Measurements from ENCODE around the gene INS. TPM values are rescaled to one million over a fixed set of nuclear protein-coding genes. Genes with fewer than 3 reads are reported as not detected.

Gene INS
- total and polyA plus RNA-seq, 2 of the 8 experiments (the other 6 are each of a cell fraction or from before 2014, with no cell fraction given): not detected

DNA sequence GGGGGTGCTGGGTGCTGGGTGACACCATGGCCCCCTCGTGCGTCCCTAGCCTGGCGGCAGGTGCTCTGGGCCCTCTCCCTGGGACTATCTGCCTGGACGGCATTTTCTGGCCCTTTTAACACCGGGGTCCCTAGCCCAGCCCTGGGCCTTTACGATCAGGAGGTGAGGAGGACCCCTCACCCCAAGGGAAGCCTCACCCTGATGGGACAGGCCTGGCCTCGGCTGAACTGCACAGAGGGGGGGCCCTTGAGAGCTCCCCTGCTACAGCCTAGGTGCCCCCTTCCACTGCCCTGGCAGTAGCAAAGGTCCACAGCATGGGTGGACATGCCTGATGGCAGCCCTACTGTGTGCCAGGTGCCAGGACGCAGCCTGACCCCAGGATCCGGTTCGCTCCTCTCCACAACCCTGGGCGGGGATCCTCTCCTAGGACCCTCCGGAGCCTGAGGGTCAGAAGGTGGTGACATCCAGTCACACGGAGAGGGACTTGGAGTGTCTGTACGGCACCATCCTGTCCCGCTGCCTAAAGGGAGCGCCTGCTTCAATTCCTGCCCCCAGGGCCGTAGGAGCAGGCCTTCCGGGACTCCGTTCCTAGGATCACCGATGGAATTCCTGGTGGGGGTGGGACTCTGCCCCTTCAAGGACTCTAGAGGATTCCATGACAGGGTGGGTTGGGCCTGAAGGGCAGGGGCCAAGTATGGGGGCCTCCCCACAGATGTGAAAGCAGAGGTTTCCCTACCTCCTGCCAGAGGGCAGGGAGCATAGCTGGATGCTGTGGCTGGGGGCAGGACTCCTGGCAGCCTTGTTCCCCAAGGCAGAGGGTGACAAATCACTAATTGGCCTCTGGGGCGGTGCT lies 43.6 kb upstream of the INS start (continued):
- TF ChIP-seq NANOG (IDR thresholded peaks at IDR 0.05; ENCODE audit: insufficient read depth, low read depth, low read length, poor library complexity, severe bottlenecking): no peak
- no peak for TF ChIP-seq SUZ12 (IDR thresholded peaks at IDR 0.05; ENCODE audit: low read length)

Data from H1 (cell line).